HG02623 (cell line): ENCODE data around the gene ARHGAP4.

Source experiments
- ATAC-seq: cut with Tn5 transposase; IDR thresholded peaks from one replicate; pipeline ENCODE4 v1.9.1; 2021; ENCODE audit warnings: moderate library complexity; ENCODE audit not compliant: unreplicated experiment

The ARHGAP4 gene

GRCh38 chrX:153947009-153947769 is 21.1 kb upstream of the ARHGAP4 start:
- ATAC-seq, result peak; percentile 53

GRCh38 chrX:153945956-153946943 is 20.2 kb upstream of the ARHGAP4 start:
- no peak for ATAC-seq

DNA sequence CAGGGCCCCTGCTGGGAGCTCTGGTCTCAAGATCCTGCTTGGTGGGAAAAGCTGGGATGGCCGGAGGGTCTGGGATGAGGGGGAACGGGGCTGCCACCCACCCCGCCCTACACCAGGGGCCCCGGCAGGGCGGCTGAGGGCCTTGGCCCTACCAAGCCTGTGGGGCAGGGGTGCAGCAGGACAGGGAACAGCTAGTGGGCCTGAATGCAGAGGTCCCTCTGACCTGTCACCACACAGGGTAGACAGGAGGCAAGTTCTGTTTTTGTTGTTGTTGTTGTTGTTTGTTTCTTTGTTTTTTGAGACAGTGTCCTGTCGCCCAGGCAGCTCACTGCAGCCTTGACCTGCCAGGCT is 18.7 kb upstream of the ARHGAP4 start:
- no peak for ATAC-seq

- ATAC-seq, result no peak
These were observed 18.2 kb upstream of the ARHGAP4 start, which contains the start of gene RENBP for GRCh38 chrX:153944140-153944799. Gene RENBP (minus strand): TSS chrX:153944643. CDS start chrX:153944610, 33 bp downstream.

DNA sequence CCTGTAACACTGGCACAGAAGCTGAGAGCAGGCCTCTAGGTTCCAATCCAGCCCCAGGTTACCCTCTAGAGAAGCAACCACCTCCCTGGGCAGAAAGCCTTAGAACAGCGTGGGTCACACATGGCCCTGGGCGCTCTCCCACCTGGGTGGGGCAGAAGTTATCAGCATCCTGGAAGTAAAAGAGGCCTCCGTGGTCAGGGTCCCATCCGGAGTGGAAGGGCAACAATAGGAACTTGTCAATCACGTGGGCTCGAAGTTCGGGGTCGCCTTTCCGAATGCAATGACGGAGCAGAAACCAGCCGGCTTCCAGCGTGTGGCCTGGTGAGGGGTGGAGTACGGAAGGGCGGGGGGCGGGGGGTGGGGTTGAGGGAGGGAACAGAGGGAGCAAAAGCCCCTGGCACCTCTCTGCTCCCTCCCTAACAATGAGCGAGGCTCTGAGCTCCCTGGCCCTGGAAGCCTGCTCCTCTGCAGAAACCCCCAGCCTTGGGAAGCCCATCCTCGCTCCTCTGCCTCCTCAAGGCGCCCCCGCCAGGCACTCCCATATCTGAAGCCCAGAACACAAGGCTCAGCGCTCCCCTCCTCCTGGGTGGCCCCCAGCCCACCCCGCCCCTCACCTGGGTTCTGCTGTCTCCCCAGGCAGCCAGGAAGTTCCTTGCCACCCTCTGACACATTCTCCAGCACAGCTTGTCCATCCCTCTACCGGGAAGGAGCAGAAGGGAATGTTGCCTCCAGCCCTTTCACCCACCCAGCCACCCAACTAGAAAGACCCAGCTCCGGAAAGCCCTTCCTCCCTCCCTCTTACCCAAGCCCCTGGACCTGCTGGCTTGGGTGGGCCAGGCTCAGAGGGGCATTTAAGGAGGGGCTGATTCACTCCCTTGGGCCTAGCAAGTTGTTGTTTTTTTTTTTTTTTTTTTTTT is 15.5 kb upstream of the ARHGAP4 start:
- no peak for ATAC-seq

GRCh38 chrX:153939573-153939972 is 13.5 kb upstream of the ARHGAP4 start:
- ATAC-seq, result no peak

DNA sequence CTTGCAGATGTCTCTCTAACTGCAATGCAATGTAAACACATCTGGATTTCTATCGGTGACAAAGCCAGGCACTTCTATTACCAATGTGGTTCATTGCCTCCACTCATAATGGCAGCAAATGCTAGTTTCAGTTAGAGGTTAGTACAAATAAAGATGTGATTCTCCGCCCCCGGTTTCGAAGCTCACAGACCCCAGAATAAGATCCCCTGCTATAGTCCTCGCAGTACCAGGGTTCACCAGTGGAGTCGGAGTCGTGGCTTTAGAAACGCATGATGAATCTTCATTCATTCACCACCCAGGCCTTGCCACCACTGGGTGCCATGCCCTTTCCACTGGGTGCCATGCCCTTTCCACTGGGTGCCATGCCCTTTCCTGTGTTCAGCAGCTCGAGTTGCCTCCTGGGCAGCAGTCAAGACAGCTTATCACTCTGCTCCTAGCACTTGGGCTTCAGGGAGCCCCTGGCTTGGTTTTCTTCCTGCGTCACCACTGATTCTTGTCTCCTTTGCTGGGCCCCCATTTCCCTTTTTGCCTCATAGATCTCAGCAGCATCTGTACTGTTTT is 12.2 kb upstream of the ARHGAP4 start:
- no peak for ATAC-seq

DNA sequence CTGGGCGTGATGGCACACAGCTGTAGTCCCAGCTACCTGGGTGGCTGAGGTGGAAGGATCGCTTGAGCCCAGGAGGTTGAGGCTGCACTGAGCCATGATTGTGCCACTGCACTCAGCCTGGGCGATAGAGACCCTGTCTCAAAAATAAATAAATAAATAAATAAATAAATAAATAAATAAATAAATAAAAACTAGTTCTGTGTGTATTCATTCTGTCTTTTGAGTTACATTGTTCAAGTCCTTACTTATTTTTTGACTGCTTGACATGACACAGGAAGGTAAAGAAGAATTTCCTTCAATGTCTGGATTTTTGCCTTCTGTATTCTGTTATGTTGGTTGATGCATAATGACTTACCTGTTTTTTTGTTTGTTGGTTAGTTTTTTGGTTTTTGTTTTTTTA is 11.0 kb upstream of the ARHGAP4 start:
- no peak for ATAC-seq

DNA sequence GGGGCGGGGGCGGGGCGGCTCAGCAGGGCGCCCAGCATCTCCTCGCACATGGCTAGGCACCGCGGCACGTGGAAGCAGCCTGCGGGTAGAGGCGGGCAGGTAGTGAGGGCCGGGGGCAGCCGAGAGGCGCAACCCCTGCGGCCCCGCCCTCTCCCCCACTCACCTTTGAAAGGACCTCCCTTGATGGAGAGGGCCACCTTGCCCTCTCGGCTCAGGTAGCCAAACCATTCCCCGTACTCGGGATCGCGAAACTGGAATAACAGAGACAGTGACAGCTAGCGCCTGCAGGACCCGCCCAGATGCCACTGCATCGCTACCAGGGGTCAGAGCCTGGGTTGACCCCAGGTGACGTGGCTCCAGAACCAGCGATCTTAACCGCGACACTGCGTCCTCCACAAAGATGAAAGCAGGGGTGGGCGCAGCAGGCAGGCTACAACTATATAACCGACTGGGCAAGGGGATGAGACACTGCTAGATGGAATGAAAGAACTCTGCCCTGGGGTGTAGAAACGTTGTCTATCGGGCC is 9.3 kb upstream of the ARHGAP4 start:
- peak; percentile 15 for ATAC-seq

DNA sequence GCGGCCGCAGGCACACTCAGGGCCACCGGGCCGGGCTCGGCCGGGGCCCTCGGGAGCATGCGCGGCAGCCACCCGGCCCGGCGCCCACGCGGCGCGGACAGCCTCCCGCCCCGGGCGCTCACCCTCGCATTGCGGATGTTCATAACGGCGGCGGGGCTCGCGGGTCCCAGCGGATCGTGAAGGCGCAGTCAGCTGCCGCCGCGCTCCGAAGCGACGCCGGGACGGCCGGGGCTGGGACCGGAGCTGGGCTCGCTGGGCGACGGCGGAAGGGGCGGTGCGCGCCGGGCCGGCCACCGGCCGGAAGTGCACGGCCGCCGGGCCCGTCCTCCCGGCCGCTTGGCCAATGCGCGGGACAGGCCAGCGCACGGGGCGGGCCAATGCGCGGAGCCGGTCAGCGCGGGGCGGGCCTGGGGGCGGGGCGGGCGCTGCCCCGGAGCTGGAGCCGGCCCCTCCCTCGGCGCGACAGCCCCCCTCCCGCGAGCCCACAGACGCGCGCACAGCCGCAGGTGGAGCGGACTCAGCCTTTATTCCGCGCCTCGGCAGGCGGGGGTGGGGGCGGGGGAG is 8.8 kb upstream of the ARHGAP4 start, which contains the start of gene NAA10:
TSS of gene NAA10 (minus strand) at position 276 of the 564 bp plus-strand sequence. CDS start at position 143, 133 bp downstream.
- ATAC-seq, result peak; percentile 83

GRCh38 chrX:153934148-153934761 is 8.2 kb upstream of the ARHGAP4 start:
- peak; percentile 17 for ATAC-seq

GRCh38 chrX:153933748-153934147 is 7.7 kb upstream of the ARHGAP4 start:
- no peak for ATAC-seq

DNA sequence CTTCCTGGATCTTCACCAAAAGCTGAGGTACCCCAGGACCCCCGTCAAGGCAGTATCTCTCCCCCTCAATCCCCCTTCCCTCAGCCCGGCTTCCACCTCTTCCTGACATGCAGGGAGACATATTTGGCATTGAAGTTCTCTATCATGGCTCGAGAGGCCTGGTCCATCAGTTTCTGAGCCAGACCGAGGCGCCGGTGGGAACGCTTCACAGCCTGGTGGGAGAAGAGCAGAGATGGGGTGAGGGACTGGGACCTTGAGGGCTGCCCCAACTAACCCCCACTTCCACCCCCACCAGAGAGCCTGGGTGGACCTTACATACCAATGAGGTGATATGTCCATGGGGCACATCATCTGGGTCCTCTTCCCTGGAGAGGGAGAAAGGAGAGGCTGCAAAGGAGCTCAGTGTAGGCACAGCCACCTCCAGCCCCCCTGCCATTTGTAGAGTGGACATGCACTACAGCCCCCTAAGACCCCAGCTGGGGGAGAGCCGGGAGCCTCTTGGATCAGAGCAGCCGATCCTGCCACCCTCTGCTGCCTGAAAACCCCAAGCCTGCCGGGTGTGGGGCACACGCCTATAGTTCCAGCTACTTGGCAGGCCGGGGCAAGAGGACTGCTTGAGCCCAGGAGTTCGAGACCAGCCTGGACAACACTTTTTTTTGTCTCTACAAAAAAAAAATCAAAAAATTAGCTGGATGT is 6.3 kb upstream of the ARHGAP4 start:
- ATAC-seq, result no peak

- no peak for ATAC-seq
These were observed 5.7 kb upstream of the ARHGAP4 start for GRCh38 chrX:153931748-153932147.

GRCh38 chrX:153931151-153931550 is 5.1 kb upstream of the ARHGAP4 start:
- ATAC-seq, result no peak

DNA sequence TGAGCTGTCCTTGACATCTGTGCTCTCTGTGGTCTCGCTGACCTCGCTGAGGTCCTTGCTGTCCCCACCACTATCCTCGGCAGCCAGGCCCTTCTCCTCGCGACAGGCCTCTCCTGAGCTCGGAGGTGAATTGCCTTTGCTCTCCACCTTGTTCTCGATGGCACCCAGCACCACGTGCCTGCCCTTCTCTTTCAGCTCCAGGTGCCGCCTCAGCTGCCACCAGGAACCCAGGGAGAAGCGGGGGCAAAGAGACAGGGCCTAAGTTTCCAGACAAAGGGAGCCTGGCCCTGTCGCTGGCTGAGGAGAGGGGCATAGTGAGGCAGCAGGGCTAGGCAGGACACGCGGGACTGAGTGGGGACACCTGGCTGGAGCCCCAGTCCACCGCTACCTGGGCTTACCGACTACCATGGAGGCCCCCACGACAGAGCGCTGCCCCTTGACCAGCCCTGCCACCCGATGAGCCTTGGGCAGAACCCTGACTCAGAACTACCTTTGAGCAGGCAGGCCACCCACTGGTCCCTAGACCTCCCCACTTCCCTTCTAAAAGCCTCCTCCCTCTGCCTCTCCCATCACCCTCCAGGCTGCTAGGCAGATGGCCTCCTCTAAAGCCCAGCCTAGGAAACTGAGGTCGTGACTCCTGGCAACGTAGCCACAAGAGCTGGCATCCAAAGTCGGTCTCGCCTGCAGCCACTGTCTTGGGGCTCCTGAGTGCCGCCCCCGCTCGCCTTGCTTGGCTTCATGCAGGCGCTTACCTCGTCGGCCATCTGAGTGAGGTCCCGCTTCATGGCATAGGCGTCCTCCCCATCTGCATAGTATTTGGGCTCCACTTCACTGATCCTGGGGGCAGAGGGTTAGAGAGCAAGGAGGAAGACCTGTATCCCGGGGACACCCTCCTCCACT is 4.2 kb upstream of the ARHGAP4 start:
- ATAC-seq, result no peak

- no peak for ATAC-seq
These were observed 3.5 kb upstream of the ARHGAP4 start for GRCh38 chrX:153929576-153929975.
